ENCODE results near the gene MAN1A2.

- TF ChIP-seq EZH2 (IDR thresholded peaks at IDR 0.05): no peak
- TF ChIP-seq JUND (IDR thresholded peaks at IDR 0.05): no peak
- TF ChIP-seq POLR2A (IDR thresholded peaks at IDR 0.05; ENCODE audit: borderline replicate concordance, extremely low read depth, insufficient read depth, insufficient read length): no peak
- TF ChIP-seq EGR1 (IDR thresholded peaks at IDR 0.05; ENCODE audit: low read depth): no peak
These were observed 205.3 kb downstream of the MAN1A2 start for GRCh38 chr1:117572546-117572945.

Data from HCT116 (cell line).